K562 (cell line): ENCODE data around the gene SFTPA2. TPM values are rescaled to one million over a fixed set of nuclear protein-coding genes. Genes with fewer than 3 reads are reported as not detected.

Source experiments
- CEBPB ChIP-seq: fragments of 450-650 bp; IDR thresholded peaks from 2 replicates; pipeline ENCODE4 v1.6.1; 2016; ENCODE audit warnings: missing genetic modification characterization, missing compliant biosample characterization
- CTCFL ChIP-seq: IDR thresholded peaks from 2 replicates; pipeline ENCODE4 v1.6.1; 2011; ENCODE audit warnings: borderline replicate concordance, low read depth, mild to moderate bottlenecking, moderate library complexity, low read length; ENCODE audit not compliant: insufficient read depth, poor library complexity, severe bottlenecking
- FOXP1 ChIP-seq: sonication (generic); formaldehyde crosslinking; IDR thresholded peaks from 2 replicates; pipeline ENCODE4 v1.8.0; 2022; ENCODE audit warnings: mild to moderate bottlenecking, missing genetic modification reagents
- HDAC1 ChIP-seq, 2 experiments: fragments of 450-650 bp; IDR thresholded peaks; 2 replicates each; pipeline ENCODE4 v1.6.1; 2016 to 2017; ENCODE audit warnings: inconsistent platforms in 1 of 2, mild to moderate bottlenecking in 1 of 2, moderate library complexity in 1 of 2
- LCOR ChIP-seq: sonication (generic); formaldehyde crosslinking; IDR thresholded peaks from 2 replicates; pipeline ENCODE4 v1.8.0; 2022; ENCODE audit warnings: mild to moderate bottlenecking, missing genetic modification reagents
- MEIS2 ChIP-seq: fragments of 450-650 bp; IDR thresholded peaks from 2 replicates; pipeline ENCODE4 v1.6.1; 2014; ENCODE audit warnings: mild to moderate bottlenecking; ENCODE audit not compliant: partially characterized antibody
- RB1 ChIP-seq: fragments of 450-650 bp; IDR thresholded peaks from 2 replicates; pipeline ENCODE4 v1.6.1; 2017; ENCODE audit warnings: low read depth, mild to moderate bottlenecking
- SMC3 ChIP-seq: conservative IDR thresholded peaks from 2 replicates; pipeline ENCODE4 v1.6.1; 2011; ENCODE audit warnings: low read depth, low read length, improper control_type of control experiment; ENCODE audit not compliant: insufficient read depth
- STAG1 ChIP-seq: sonication (generic); formaldehyde crosslinking; IDR thresholded peaks from 2 replicates; pipeline ENCODE4 v1.5.0; 2020; ENCODE audit warnings: missing genetic modification reagents, borderline replicate concordance
- ZNF277 ChIP-seq: fragments of 250-450 bp; sonication (Bioruptor Pico); IDR thresholded peaks from 2 replicates; pipeline ENCODE4 v1.8.0; 2022; ENCODE audit warnings: inconsistent platforms, mild to moderate bottlenecking, moderate library complexity, borderline replicate concordance
- polyA plus RNA-seq, 8 experiments: library from polyadenylated mRNA; depleted of rRNA in 4 of 8; stranded (reverse) in 5 of 8; unstranded in 3 of 8; fragments of >200 nt; fragmentation: Nextera tagmentation in 2 of 8; fragmentation: Illumina TruSeq in 1 of 8; extraction: Ambion mirVana in 2 of 8; extraction: Trizol in 1 of 8; gene quantifications; 2 replicates each; pipeline versions ENCODE4 v1.2.1 to v1.2.3, GENCODE V29; 2011 to 2014; ENCODE audit warnings: inconsistent platforms in 1 of 8, missing spikeins in 1 of 8
- total RNA-seq, 7 experiments: library from RNA; depleted of rRNA in 6 of 7; stranded (reverse); fragments of >200 nt in 6 of 7; fragmentation: Illumina TruSeq in 2 of 7; extraction: Trizol in 2 of 7; gene quantifications; 2 replicates each; pipeline versions ENCODE4 v1.2.1 to v1.2.3, GENCODE V29; 2011 to 2021; ENCODE audit warnings: low replicate concordance in 1 of 7
- TF ChIP-seq, protein P1 (sequence below), 2 experiments: fragments of 450-650 bp; formaldehyde crosslinking in 1 of 2; IDR thresholded peaks; 2 replicates each; pipeline versions ENCODE4 v1.4.0 to v1.6.1; 2014 to 2020; ENCODE audit warnings: mild to moderate bottlenecking in 2 of 2, borderline replicate concordance in 1 of 2, low read depth in 1 of 2

The SFTPA2 gene
- total and polyA plus RNA-seq, 9 of the 15 experiments (the other 6 are each of a cell fraction or from before 2014, with no cell fraction given), result 4.1 TPM; not detected in 8

- TF ChIP-seq CTCFL (peak; percentile 39), LCOR (CRISPR knock-in tag) (no peak), SMC3 (peak; percentile 88), FOXP1 (CRISPR knock-in tag) (no peak), ZNF277 (CRISPR knock-in tag) (no peak), CEBPB (tag) (peak; percentile 52), RB1 (0 out of 2 replicates have a peak, but pooled peaks have one; percentile 29), MEIS2 (peak; percentile 66), HDAC1 (IDR thresholded peaks at IDR 0.05) (no peak), STAG1 (CRISPR knock-in tag) (peak; percentile 19; the same call in 1 of the 2 replicates)
- TF ChIP-seq, protein P1, sequence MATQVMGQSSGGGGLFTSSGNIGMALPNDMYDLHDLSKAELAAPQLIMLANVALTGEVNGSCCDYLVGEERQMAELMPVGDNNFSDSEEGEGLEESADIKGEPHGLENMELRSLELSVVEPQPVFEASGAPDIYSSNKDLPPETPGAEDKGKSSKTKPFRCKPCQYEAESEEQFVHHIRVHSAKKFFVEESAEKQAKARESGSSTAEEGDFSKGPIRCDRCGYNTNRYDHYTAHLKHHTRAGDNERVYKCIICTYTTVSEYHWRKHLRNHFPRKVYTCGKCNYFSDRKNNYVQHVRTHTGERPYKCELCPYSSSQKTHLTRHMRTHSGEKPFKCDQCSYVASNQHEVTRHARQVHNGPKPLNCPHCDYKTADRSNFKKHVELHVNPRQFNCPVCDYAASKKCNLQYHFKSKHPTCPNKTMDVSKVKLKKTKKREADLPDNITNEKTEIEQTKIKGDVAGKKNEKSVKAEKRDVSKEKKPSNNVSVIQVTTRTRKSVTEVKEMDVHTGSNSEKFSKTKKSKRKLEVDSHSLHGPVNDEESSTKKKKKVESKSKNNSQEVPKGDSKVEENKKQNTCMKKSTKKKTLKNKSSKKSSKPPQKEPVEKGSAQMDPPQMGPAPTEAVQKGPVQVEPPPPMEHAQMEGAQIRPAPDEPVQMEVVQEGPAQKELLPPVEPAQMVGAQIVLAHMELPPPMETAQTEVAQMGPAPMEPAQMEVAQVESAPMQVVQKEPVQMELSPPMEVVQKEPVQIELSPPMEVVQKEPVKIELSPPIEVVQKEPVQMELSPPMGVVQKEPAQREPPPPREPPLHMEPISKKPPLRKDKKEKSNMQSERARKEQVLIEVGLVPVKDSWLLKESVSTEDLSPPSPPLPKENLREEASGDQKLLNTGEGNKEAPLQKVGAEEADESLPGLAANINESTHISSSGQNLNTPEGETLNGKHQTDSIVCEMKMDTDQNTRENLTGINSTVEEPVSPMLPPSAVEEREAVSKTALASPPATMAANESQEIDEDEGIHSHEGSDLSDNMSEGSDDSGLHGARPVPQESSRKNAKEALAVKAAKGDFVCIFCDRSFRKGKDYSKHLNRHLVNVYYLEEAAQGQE (IDR thresholded peaks at IDR 0.05; ENCODE audit: borderline replicate concordance), result peak; percentile 83; the same call in 1 of the 2 replicates
- TF ChIP-seq, protein P1 (CRISPR knock-in tag; IDR thresholded peaks at IDR 0.05; ENCODE audit: low read depth), result no peak
These were observed 48.5 kb upstream of the SFTPA2 start (continued) for GRCh38 chr10:79608505-79609375.
